ENCODE measurements around the gene ARHGAP33. TPM values are rescaled to one million over a fixed set of nuclear protein-coding genes. Genes with fewer than 3 reads are reported as not detected.

ARHGAP33 gene
- polyA plus RNA-seq (2011; rRNA removed): 0.84 and 2.1 TPM in 2 replicates
- polyA plus RNA-seq (2012; cell fraction: cytosol; rRNA removed): 7.8 and 9.6 TPM in 2 replicates
- 56.4 and 102 TPM in 2 replicates for polyA plus RNA-seq (2012; cell fraction: nucleus; rRNA removed)
- polyA plus RNA-seq (2017; fragmentation: RNase III; extraction: RNeasy Plus Mini Kit Qiagen cat#74134 plus additional on column Dnase treatment): 4.6 to 7.7 TPM (median 6.1 TPM) in 3 replicates
- 2.4 and 2.6 TPM in 2 replicates for polyA minus RNA-seq (2011; rRNA and poly(A)+ RNA removed)

GRCh38 chr19:35775298-35776101 is at the start of gene ARHGAP33:
ARHGAP33 (plus strand) TSS chr19:35775564; CDS start chr19:35775659, 95 bp downstream.
- peak; percentile 98 for FAIRE-seq
- Histone ChIP-seq H3K4me3 (peak within 1 kb of the TSS; percentile 62), H3K4me1 (peaks cover 31% of the 10 kb centered on the region), H3K4me2 (peak within 1 kb of the TSS; percentile 96), H3K9me3 (no peaks in the 10 kb centered on the region), H3K27ac (peak within 1 kb of the TSS; percentile 47 to 81)
- POLR2A ChIA-PET: interaction anchor here (1.2 kb wide), 1 partner anchor 27 kb away, joined by 3 read pairs; the partner anchor contains the start of gene LIN37
- peak; percentile 78 to 90 for ATAC-seq
- DNase-seq (ENCODE audit: low read depth in 1 of 2, low spot score in 1 of 2): peak; percentile 98 to 99
- TF ChIP-seq FOSB (CRISPR knock-in tag; IDR thresholded peaks at IDR 0.05) (no peak), MAZ (IDR thresholded peaks at IDR 0.05; ENCODE audit: borderline replicate concordance, low read depth, low read length) (no peak), JUN (IDR thresholded peaks at IDR 0.05) (peak in 1 of 2 experiments; percentile 39; a peak in 1 of 5 replicates), MAX (IDR thresholded peaks at IDR 0.05) (peak; percentile 47; the same call in 1 of the 2 replicates), ESRRA (IDR thresholded peaks at IDR 0.05; ENCODE audit: borderline replicate concordance, low read length) (no peak), RAD21 (conservative IDR thresholded peaks at IDR 0.05 in 1 of 2, IDR thresholded peaks at IDR 0.05 in 1 of 2) (0 out of 5 replicates have a peak, but pooled peaks of 1 of the 2 experiments have one; percentile 11), POLR2AphosphoS2 (conservative IDR thresholded peaks at IDR 0.05; ENCODE audit: low read length) (no peak), ZFP36 (IDR thresholded peaks at IDR 0.05; ENCODE audit: borderline replicate concordance, partially characterized antibody) (no peak), RFX5 (IDR thresholded peaks at IDR 0.05) (peak; percentile 73), KDM5A (IDR thresholded peaks at IDR 0.05) (no peak)
- WGBS (ENCODE audit: missing lambda C conversion rate): 2% methylated on average over 59 of the region's 82 CpGs
- CTCF ChIA-PET: interaction anchor here (0.6 to 3.3 kb wide), 7 partner anchors 13 to 312 kb away, joined by 3 to 23 read pairs (median 4); no protein-coding TSS in a partner anchor

- DNase-seq (ENCODE audit: low read depth in 1 of 2, low spot score in 1 of 2) (no peak), ATAC-seq (no peak), FAIRE-seq (no peak)
- ChIA-PET POLR2A (interaction anchor here (0.6 to 1.9 kb wide), 5 partner anchors 9 to 28 kb away, joined by 3 to 6 read pairs (median 4); no protein-coding TSS in a partner anchor), CTCF (interaction anchor here (0.6 to 3.2 kb wide), 12 partner anchors 10 to 217 kb away, joined by 3 to 32 read pairs (median 4); no protein-coding TSS in a partner anchor)
- WGBS (ENCODE audit: missing lambda C conversion rate): 94% methylated on average over 25 of the region's 25 CpGs
- Histone ChIP-seq H3K4me2 (no peak overlapping the region), H3K4me1 (no peaks in the 10 kb centered on the region), H3K4me3 (no peak overlapping the region), H3K9me3 (no peaks in the 10 kb centered on the region), H3K27ac (no peak overlapping the region)
- no peak for TF ChIP-seq HDAC2 (IDR thresholded peaks at IDR 0.05)
- TF ChIP-seq CTCF (IDR thresholded peaks at IDR 0.05): no peak
- TF ChIP-seq FOSB (CRISPR knock-in tag; IDR thresholded peaks at IDR 0.05): no peak
- TF ChIP-seq NFE2L2 (conservative IDR thresholded peaks at IDR 0.05; ENCODE audit: low read length): no peak
- no peak for TF ChIP-seq SMC3 (IDR thresholded peaks at IDR 0.05)
These were observed 48.1 kb upstream of the ARHGAP33 start for GRCh38 chr19:35727053-35727955.

- H3K4me3 ChIP-seq: no peak overlapping the region
- WGBS (ENCODE audit: missing lambda C conversion rate): 93% methylated on average over 19 of the region's 19 CpGs
- H3K4me2 ChIP-seq: no peak overlapping the region
- no peak for ATAC-seq
- H3K9me3 ChIP-seq: no peaks in the 10 kb centered on the region
- TF ChIP-seq CBX8 (IDR thresholded peaks at IDR 0.05) (no peak), SREBF2 (IDR thresholded peaks at IDR 0.05) (no peak), TFCP2L1 (CRISPR knock-in tag; IDR thresholded peaks at IDR 0.05) (no peak), ATOH8 (CRISPR knock-in tag; IDR thresholded peaks at IDR 0.05; ENCODE audit: low read depth) (no peak), SMC3 (IDR thresholded peaks at IDR 0.05) (no peak), KDM1A (IDR thresholded peaks at IDR 0.05; ENCODE audit: low read depth) (no peak), FOXS1 (CRISPR knock-in tag; IDR thresholded peaks at IDR 0.05) (no peak)
- no peak overlapping the region for H3K27ac ChIP-seq
- CTCF ChIA-PET: interaction anchor here (0.9 to 3.2 kb wide), 12 partner anchors 9 to 218 kb away, joined by 3 to 32 read pairs (median 4); no protein-coding TSS in a partner anchor
- FAIRE-seq: no peak
- no peaks in the 10 kb centered on the region for H3K4me1 ChIP-seq
- no peak for DNase-seq (ENCODE audit: low read depth in 1 of 2, low spot score in 1 of 2)
- POLR2A ChIA-PET: interaction anchor here (0.9 to 1.9 kb wide), 3 partner anchors 9 to 12 kb away, joined by 4 to 6 read pairs (median 4); no protein-coding TSS in a partner anchor
These were observed 47.2 kb upstream of the ARHGAP33 start for GRCh38 chr19:35727956-35728706.

Measured in A549 (cell line).